ENCODE results near the gene APOBR.
"Not testable (repeated sequence)": the region's sequence is repeated elsewhere in the genome, so short reads cannot be mapped to it uniquely, and the experiment has no call there.

The APOBR gene

GRCh38 chr16:28498666-28499381 lies 4.4 kb downstream of the APOBR start:
- DNase-seq = no peak

- DNase-seq = no peak
Measured at GRCh38 chr16:28499854-28500253, 5.4 kb downstream of the APOBR start.

- not testable (repeated sequence) for DNase-seq
Measured at GRCh38 chr16:28500476-28501180, 6.2 kb downstream of the APOBR start.

DNA sequence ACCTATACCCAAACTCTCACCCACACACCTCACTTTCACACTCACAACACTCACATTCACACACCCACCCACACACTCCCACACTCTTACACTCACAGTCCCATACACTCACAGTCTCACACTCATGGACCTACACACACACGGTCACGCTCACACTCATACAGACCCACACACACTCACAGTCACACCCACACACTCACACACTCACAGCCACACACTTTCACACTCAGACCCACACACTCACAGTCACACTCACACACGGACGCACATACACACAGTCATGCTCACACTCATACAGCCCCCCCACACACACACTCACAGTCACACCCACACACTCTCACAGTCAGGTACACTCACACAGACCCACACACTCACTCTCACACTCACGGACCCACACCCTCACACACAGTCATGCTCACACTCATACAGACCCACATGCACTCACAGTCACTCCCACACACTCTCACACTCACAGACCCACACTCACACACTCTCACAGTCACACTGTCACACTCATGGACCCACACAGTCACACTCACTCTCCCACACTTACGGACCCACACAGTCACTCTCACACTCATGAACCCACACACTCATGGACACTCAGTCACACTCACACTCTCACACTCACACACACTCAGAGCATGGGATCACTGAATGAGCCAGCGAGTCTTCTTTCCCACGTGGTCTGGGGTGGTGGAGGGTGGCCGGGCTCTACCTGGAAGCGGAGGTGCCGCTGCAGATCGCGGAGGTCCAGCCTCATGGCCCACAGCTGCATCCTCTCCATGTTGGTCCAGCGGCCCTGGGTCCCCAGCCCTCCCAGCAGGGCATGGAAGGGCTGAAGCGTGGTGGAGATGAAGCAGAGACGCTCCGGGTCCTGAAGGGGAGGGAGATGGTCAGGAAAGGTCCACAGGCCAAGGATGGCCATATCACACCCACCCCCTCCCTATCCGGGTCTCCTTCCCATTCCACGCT lies 7.1 kb downstream of the APOBR start:
- DNase-seq = no peak

- no peak for DNase-seq
Measured at GRCh38 chr16:28502290-28502689, 7.8 kb downstream of the APOBR start.

DNA sequence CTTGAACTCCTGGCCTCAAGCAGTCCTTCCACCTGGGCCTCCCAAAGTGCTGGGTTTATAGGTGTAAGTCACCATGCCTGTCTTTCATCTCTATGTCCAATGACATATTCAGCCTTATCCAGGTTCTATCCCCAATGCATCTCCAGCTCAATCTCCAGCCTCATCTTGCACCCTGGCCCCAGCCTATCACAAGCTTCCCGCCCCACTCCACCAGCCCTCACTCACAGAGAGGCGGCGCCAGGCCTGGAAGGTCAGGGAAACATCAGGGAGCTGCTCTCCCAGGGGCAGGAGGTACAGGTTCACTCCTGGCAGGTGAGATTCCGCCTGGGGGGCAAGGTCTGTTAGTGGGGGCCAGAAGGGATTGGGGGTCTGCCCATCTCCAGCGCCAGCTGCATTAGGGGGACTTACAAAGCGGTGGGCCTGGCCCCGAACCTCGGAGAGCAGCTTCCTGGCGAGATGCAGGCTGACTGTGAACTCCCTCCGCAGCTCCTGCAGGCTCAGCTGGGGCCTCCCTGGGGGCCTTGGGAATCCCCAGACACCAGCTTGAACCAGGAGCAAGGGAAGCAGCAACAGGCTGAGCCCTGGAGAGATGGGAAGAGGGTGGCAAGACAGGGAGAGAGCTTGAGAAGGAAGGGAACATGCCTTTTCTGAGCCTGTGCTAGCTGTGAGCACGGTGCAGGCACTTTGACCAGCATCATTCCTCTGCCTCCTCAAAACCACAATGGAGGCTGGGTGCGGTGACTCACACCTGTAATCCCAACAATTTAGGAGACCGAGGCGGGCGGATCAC lies 9.2 kb downstream of the APOBR start:
- no peak for DNase-seq

DNA sequence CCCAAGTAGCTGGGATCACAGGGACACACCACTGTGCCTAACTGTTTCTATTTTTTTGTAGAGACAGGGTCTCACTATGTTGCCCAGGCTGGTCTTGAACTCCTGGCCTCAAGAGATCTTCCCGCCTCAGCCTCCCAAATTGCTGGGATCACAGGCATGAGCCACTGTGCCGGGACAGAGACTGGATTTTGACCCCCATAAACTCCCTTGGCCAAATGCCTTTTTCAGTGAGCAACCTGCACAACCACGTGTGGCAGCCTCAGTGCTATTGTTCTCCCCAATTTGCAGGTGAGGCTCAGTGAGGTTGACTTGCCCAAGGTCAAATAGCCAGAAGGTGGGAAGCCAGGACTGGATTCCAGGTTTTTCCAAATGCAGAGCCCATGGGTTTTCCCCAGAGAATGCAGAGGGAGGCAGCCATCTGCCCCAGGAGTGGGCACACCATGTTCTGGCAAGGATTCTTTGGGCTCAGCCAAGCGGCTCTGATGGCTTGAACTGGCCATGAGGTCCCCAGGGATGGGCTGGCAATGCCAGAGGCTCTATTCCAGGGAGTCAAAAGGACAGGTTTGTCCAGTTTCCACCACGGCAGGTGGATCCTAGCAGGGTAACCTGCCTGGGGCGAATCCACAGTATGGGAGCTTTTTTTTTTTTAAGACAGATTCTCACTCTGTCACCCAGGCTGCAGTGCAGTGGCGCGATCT lies 10.4 kb downstream of the APOBR start:
- DNase-seq = no peak

DNA sequence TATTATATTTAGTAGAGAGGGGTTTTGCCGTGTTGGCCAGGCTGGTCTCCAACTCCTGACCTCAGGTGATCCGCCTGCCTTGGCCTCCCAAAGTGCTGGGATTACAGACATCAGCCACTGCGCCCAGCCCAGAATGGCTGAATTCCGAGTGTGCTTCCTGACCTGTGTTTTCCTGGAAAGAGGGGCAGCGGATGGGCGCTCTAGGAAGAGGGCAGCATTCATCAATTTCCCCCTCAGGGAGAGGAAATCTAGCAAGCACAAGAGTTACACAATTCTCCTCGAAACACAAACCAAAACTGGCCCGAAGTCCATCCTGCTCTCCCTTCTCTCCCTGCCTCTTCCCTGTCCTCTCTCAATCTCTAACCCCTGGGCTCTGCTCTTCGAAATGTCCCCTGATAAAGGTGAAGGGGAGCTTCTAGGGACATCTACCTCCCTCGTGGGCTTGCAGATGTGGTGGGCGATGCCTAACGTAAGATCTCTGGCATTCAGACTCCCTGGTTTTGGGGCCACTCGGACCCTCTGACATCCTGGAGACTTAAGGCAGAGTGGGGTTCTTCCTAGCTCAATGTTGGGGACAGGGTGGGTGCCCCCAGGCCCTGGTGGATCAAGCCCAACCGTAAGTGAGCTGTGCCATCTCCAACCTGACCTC lies 11.2 kb downstream of the APOBR start:
- no peak for DNase-seq

DNA sequence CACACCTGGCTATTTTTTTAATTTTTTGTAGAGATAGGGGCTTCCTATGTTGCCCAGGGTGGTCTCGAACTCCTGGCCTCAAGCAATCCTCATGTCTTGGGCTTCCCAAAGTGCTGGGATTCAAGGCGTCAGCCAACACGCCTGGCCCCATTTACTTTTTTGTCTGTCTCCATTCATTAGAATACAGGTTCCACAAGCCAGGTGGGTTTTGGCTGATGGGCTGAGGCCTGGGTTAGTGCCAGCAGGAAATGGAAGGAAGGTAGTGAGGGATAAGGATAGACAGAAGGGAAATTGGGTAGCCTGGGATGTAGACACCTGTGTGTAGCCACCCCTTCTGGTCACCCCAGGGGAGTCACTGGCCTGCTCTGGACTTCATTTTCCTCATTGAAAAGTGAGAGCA lies 16.6 kb downstream of the APOBR start:
- DNase-seq = no peak

GRCh38 chr16:28511801-28512789 lies 17.7 kb downstream of the APOBR start:
- no peak for DNase-seq

- DNase-seq = no peak
Measured at GRCh38 chr16:28513484-28514181, 19.2 kb downstream of the APOBR start.

- DNase-seq = no peak
Measured at GRCh38 chr16:28514246-28514645, 19.8 kb downstream of the APOBR start.

GRCh38 chr16:28520672-28521071 lies 26.2 kb downstream of the APOBR start:
- DNase-seq = no peak

- DNase-seq = no peak
Measured at GRCh38 chr16:28521436-28521835, 27.0 kb downstream of the APOBR start.

DNA sequence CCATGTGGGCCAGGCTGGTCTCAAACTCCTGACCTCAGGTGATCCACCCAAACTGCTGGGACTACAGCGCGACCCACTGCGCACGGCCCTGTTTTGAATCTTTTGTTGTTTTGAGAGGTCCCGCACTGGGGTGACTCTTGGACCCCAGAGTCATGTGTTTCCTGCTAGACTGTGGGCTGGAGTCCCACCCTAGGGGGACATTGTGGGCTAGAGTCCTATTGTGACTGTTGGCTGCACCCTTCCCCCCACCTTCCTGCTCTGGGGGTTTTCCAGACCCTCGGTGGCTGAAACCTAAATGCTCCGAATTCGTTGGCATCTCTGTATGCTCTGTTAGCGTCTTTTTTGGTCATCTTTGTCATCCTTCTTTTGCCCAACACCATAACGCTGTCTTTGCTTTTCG lies 28.3 kb downstream of the APOBR start:
- no peak for DNase-seq

- DNase-seq = no peak
Measured at GRCh38 chr16:28524681-28525171, 30.3 kb downstream of the APOBR start.

GRCh38 chr16:28526201-28527099 lies 32.0 kb downstream of the APOBR start:
- DNase-seq = no peak
